ENCODE data around the gene CTU2.

CTU2 gene

GRCh38 chr16:88684569-88685155, 21.6 kb upstream of the CTU2 start:
- Histone ChIP-seq H3K4me3 (ENCODE audit: low read depth in 1 of 2, low read length in 2 of 2) (no peak overlapping the region), H3K36me3 (ENCODE audit: control insufficient read depth in 1 of 2, insufficient read depth in 2 of 2, low read length in 2 of 2) (no peaks in the 10 kb centered on the region), H3K27ac (ENCODE audit: low read length) (no peak overlapping the region), H3K9me3 (ENCODE audit: control insufficient read depth in 1 of 2, low read length in 2 of 2) (no peaks in the 10 kb centered on the region), H3K27me3 (ENCODE audit: low read depth, low read length) (peaks cover 39% of the 10 kb centered on the region), H3K4me1 (ENCODE audit: control insufficient read depth in 1 of 2, insufficient read depth in 2 of 2, low read length in 2 of 2) (peaks cover 0 to 27% of the 10 kb centered on the region in 2 donors)

- Histone ChIP-seq H3K9me3 (ENCODE audit: control insufficient read depth in 1 of 2, low read length in 2 of 2) (no peaks in the 10 kb centered on the region), H3K27me3 (ENCODE audit: low read depth, low read length) (peaks cover 40% of the 10 kb centered on the region), H3K27ac (ENCODE audit: low read length) (no peak overlapping the region), H3K4me1 (ENCODE audit: control insufficient read depth in 1 of 2, insufficient read depth in 2 of 2, low read length in 2 of 2) (peaks cover 0 to 27% of the 10 kb centered on the region in 2 donors), H3K36me3 (ENCODE audit: control insufficient read depth in 1 of 2, insufficient read depth in 2 of 2, low read length in 2 of 2) (no peaks in the 10 kb centered on the region), H3K4me3 (ENCODE audit: low read depth in 1 of 2, low read length in 2 of 2) (peak overlapping the region; percentile 44 to 66)
Observed at GRCh38 chr16:88685156-88686061, 20.9 kb upstream of the CTU2 start.

- H3K36me3 ChIP-seq (ENCODE audit: control insufficient read depth in 1 of 2, insufficient read depth in 2 of 2, low read length in 2 of 2), result no peaks in the 10 kb centered on the region
- peaks cover 46% of the 10 kb centered on the region for H3K27me3 ChIP-seq (ENCODE audit: low read depth, low read length)
- H3K4me1 ChIP-seq (ENCODE audit: control insufficient read depth in 1 of 2, insufficient read depth in 2 of 2, low read length in 2 of 2), result peaks cover 0 to 27% of the 10 kb centered on the region in 2 donors
- peak overlapping the region; percentile 44 to 66 for H3K4me3 ChIP-seq (ENCODE audit: low read depth in 1 of 2, low read length in 2 of 2)
- H3K27ac ChIP-seq (ENCODE audit: low read length), result no peak overlapping the region
- H3K9me3 ChIP-seq (ENCODE audit: control insufficient read depth in 1 of 2, low read length in 2 of 2), result no peaks in the 10 kb centered on the region
Observed at GRCh38 chr16:88686062-88686438, 20.3 kb upstream of the CTU2 start.

- peaks cover 42% of the 10 kb centered on the region for H3K27me3 ChIP-seq (ENCODE audit: low read depth, low read length)
- no peak within 1 kb of the TSS for H3K27ac ChIP-seq (ENCODE audit: low read length)
- peak within 1 kb of the TSS; percentile 44 to 66 for H3K4me3 ChIP-seq (ENCODE audit: low read depth in 1 of 2, low read length in 2 of 2)
- no peaks in the 10 kb centered on the region for H3K36me3 ChIP-seq (ENCODE audit: control insufficient read depth in 1 of 2, insufficient read depth in 2 of 2, low read length in 2 of 2)
- H3K9me3 ChIP-seq (ENCODE audit: control insufficient read depth in 1 of 2, low read length in 2 of 2), result no peaks in the 10 kb centered on the region
- H3K4me1 ChIP-seq (ENCODE audit: control insufficient read depth in 1 of 2, insufficient read depth in 2 of 2, low read length in 2 of 2), result peaks cover 0 to 29% of the 10 kb centered on the region in 2 donors
Observed at GRCh38 chr16:88686439-88687253, 19.7 kb upstream of the CTU2 start, which contains the start of gene SNAI3. Gene SNAI3, minus strand, starts transcription at chr16:88686507. Its CDS starts 101 bp downstream, at chr16:88686406.

GRCh38 chr16:88687254-88687576, 19.1 kb upstream of the CTU2 start:
- Histone ChIP-seq H3K9me3 (ENCODE audit: control insufficient read depth in 1 of 2, low read length in 2 of 2) (no peaks in the 10 kb centered on the region), H3K4me1 (ENCODE audit: control insufficient read depth in 1 of 2, insufficient read depth in 2 of 2, low read length in 2 of 2) (peaks cover 1 to 25% of the 10 kb centered on the region in 2 donors), H3K36me3 (ENCODE audit: control insufficient read depth in 1 of 2, insufficient read depth in 2 of 2, low read length in 2 of 2) (no peaks in the 10 kb centered on the region), H3K27ac (ENCODE audit: low read length) (no peak overlapping the region), H3K4me3 (ENCODE audit: low read depth in 1 of 2, low read length in 2 of 2) (no peak overlapping the region), H3K27me3 (ENCODE audit: low read depth, low read length) (peaks cover 37% of the 10 kb centered on the region)

- Histone ChIP-seq H3K4me1 (ENCODE audit: control insufficient read depth in 1 of 2, insufficient read depth in 2 of 2, low read length in 2 of 2) (peaks cover 2 to 23% of the 10 kb centered on the region in 2 donors), H3K36me3 (ENCODE audit: control insufficient read depth in 1 of 2, insufficient read depth in 2 of 2, low read length in 2 of 2) (no peaks in the 10 kb centered on the region), H3K27ac (ENCODE audit: low read length) (no peak overlapping the region), H3K4me3 (ENCODE audit: low read depth in 1 of 2, low read length in 2 of 2) (no peak overlapping the region), H3K27me3 (ENCODE audit: low read depth, low read length) (peaks cover 34% of the 10 kb centered on the region), H3K9me3 (ENCODE audit: control insufficient read depth in 1 of 2, low read length in 2 of 2) (no peaks in the 10 kb centered on the region)
Observed at GRCh38 chr16:88687676-88688012, 18.7 kb upstream of the CTU2 start.

GRCh38 chr16:88688013-88688778, 18.1 kb upstream of the CTU2 start:
- Histone ChIP-seq H3K27ac (ENCODE audit: low read length) (no peak overlapping the region), H3K4me3 (ENCODE audit: low read depth in 1 of 2, low read length in 2 of 2) (no peak overlapping the region), H3K4me1 (ENCODE audit: control insufficient read depth in 1 of 2, insufficient read depth in 2 of 2, low read length in 2 of 2) (peaks cover 2 to 23% of the 10 kb centered on the region in 2 donors), H3K9me3 (ENCODE audit: control insufficient read depth in 1 of 2, low read length in 2 of 2) (no peaks in the 10 kb centered on the region), H3K36me3 (ENCODE audit: control insufficient read depth in 1 of 2, insufficient read depth in 2 of 2, low read length in 2 of 2) (no peaks in the 10 kb centered on the region), H3K27me3 (ENCODE audit: low read depth, low read length) (peaks cover 34% of the 10 kb centered on the region)

- H3K4me1 ChIP-seq (ENCODE audit: control insufficient read depth in 1 of 2, insufficient read depth in 2 of 2, low read length in 2 of 2), result peaks cover 2 to 19% of the 10 kb centered on the region in 2 donors
- no peak overlapping the region for H3K27ac ChIP-seq (ENCODE audit: low read length)
- H3K36me3 ChIP-seq (ENCODE audit: control insufficient read depth in 1 of 2, insufficient read depth in 2 of 2, low read length in 2 of 2), result peaks cover 0 to 2% of the 10 kb centered on the region in 2 donors
- H3K9me3 ChIP-seq (ENCODE audit: control insufficient read depth in 1 of 2, low read length in 2 of 2), result no peaks in the 10 kb centered on the region
- no peak overlapping the region for H3K4me3 ChIP-seq (ENCODE audit: low read depth in 1 of 2, low read length in 2 of 2)
- H3K27me3 ChIP-seq (ENCODE audit: low read depth, low read length), result peaks cover 19% of the 10 kb centered on the region
Observed at GRCh38 chr16:88690341-88691128, 15.8 kb upstream of the CTU2 start.

- peaks cover 19% of the 10 kb centered on the region for H3K27me3 ChIP-seq (ENCODE audit: low read depth, low read length)
- no peak overlapping the region for H3K27ac ChIP-seq (ENCODE audit: low read length)
- peaks cover 0 to 8% of the 10 kb centered on the region in 2 donors for H3K36me3 ChIP-seq (ENCODE audit: control insufficient read depth in 1 of 2, insufficient read depth in 2 of 2, low read length in 2 of 2)
Observed at GRCh38 chr16:88691129-88691813, 15.0 kb upstream of the CTU2 start.

More at GRCh38 chr16:88691129-88691813, 15.0 kb upstream of the CTU2 start:
- Histone ChIP-seq H3K4me3 (ENCODE audit: low read depth in 1 of 2, low read length in 2 of 2) (no peak overlapping the region), H3K9me3 (ENCODE audit: control insufficient read depth in 1 of 2, low read length in 2 of 2) (no peaks in the 10 kb centered on the region), H3K4me1 (ENCODE audit: control insufficient read depth in 1 of 2, insufficient read depth in 2 of 2, low read length in 2 of 2) (peaks cover 2 to 12% of the 10 kb centered on the region in 2 donors)
